Esophagus (tissue), 2 donors: ENCODE measurements around the gene TLE4. TPM values are rescaled to one million over a fixed set of nuclear protein-coding genes. Genes with fewer than 3 reads are reported as not detected.

Experiments
- H3K27ac ChIP-seq, 2 donors: one replicate each; pipeline ENCODE4 v1.5.1; 2013; ENCODE audit warnings: low read depth in 2 of 2, mild to moderate bottlenecking in 2 of 2, inconsistent platforms in 1 of 2, low read length in 1 of 2, moderate library complexity in 1 of 2
- H3K27me3 ChIP-seq, 2 donors: one replicate each; pipeline ENCODE4 v1.6.1; 2013; ENCODE audit warnings: low read length in 2 of 2, control low read depth in 1 of 2, mild to moderate bottlenecking in 1 of 2; ENCODE audit not compliant: insufficient read depth in 2 of 2, control insufficient read depth in 1 of 2
- H3K36me3 ChIP-seq, 2 donors: one replicate each; pipeline ENCODE4 v1.6.1; 2013; ENCODE audit warnings: low read length in 1 of 2; ENCODE audit not compliant: control insufficient read depth in 2 of 2, insufficient read depth in 2 of 2
- H3K4me1 ChIP-seq, 2 donors: one replicate each; pipeline ENCODE4 v1.6.1; 2013; ENCODE audit warnings: low read length in 1 of 2; ENCODE audit not compliant: control insufficient read depth in 2 of 2, insufficient read depth in 2 of 2
- H3K4me3 ChIP-seq, 2 donors: one replicate each; pipeline ENCODE4 v1.5.1; 2013; ENCODE audit warnings: low read length in 2 of 2, mild to moderate bottlenecking in 2 of 2, low read depth in 1 of 2, moderate library complexity in 1 of 2
- H3K9me3 ChIP-seq, 2 donors: one replicate each; pipeline ENCODE4 v1.6.1; 2013; ENCODE audit warnings: mild to moderate bottlenecking in 2 of 2, low read depth in 1 of 2, low read length in 1 of 2, moderate library complexity in 1 of 2; ENCODE audit not compliant: control insufficient read depth in 2 of 2, insufficient read depth in 1 of 2
- WGBS, 2 donors: extraction: QIAGEN DNeasy Blood & Tissue Kit; methylation state at CpG; one replicate each; pipeline ENCODE4 v1.1.7; 2013; 5-methylcytosine and 5-hydroxymethylcytosine counted together
- polyA plus RNA-seq, 2 donors: library from polyadenylated mRNA; stranded (reverse); fragments of 200-250 nt; gene quantifications; one replicate each; pipeline ENCODE4 v1.2.3, GENCODE V29; 2013
- donor health status: healthy with polysubstance abuse.
- donor health status: Bipolar disorder and iron deficiency.

TLE4 gene
- polyA plus RNA-seq, 2 donors = 8.5 to 12.9 TPM

DNA sequence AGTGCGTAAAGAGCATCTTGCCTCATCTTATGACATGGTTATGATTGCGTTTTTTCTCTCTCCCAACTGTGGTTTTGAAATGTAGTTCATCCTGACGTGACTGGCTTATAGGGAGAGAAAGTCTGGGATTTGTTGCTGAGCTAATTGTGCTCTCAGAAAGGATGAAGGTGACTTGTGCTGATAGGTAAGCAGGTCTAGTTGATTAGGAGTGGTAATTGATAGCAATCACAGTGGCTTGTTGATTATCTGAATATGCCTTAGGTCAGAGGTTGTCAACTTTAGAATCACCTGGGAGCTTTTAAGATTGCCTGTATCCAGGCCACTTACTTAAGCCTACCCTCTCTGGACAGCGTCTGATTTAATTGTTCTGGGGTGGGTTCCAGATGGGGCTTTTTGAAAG lies 117.8 kb downstream of the TLE4 start:
- Histone ChIP-seq H3K9me3 (no peaks in the 10 kb centered on the region), H3K4me1 (peaks cover 2 to 5% of the 10 kb centered on the region in 2 donors), H3K27ac (no peak overlapping the region), H3K4me3 (no peak overlapping the region), H3K27me3 (no peaks in the 10 kb centered on the region), H3K36me3 (no peaks in the 10 kb centered on the region)
- 93 to 95% methylated on average over 4 of the region's 4 CpGs for WGBS, 2 donors

GRCh38 chr9:79691496-79691895 lies 119.7 kb downstream of the TLE4 start:
- Histone ChIP-seq H3K4me1 (peaks cover 2 to 4% of the 10 kb centered on the region in 2 donors), H3K27me3 (no peaks in the 10 kb centered on the region), H3K4me3 (no peak overlapping the region), H3K9me3 (no peaks in the 10 kb centered on the region), H3K27ac (no peak overlapping the region), H3K36me3 (no peaks in the 10 kb centered on the region)
- WGBS, 2 donors = 95 to 96% methylated on average over 5 of the region's 5 CpGs

DNA sequence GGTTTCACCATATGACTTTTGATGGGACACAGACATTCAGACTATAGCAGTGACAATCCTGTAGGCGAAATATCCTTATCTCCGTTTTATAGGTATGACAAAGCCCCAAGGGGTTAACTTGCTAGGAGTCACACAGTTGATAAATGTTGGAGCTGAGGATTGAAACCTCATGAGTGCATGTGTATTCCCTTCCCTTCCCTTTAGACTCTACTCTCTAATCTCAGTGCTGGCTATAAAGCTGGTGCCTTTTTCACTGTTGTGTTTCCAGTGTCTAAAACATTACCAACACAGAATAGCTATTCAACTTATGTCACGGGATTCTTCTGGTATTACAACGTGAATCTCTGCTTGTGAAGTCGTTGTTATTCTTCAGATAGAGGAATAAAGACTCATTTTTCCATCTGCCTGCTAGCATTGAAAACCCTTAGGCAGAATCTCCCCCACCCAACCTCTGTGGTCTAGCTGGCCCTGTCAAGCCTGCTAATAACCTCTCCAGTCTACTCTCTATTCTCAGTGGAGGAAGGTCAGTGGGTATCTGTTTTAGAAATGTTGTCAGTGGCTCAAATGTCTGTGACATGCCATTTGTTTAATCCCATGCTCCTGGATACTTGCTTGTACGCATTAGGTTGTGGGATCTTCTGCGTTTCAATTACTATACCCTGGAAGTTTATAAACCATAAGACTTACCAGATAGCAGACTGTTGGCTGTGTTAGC lies 121.2 kb downstream of the TLE4 start:
- Histone ChIP-seq H3K4me1 (peaks cover 2% of the 10 kb centered on the region in 2 donors), H3K27me3 (no peaks in the 10 kb centered on the region), H3K36me3 (no peaks in the 10 kb centered on the region), H3K27ac (no peak overlapping the region), H3K4me3 (no peak overlapping the region), H3K9me3 (no peaks in the 10 kb centered on the region)
- 86 to 88% methylated on average over 7 of the region's 7 CpGs for WGBS, 2 donors

- Histone ChIP-seq H3K36me3 (no peaks in the 10 kb centered on the region), H3K9me3 (no peaks in the 10 kb centered on the region), H3K27me3 (no peaks in the 10 kb centered on the region), H3K27ac (no peak overlapping the region), H3K4me3 (no peak overlapping the region), H3K4me1 (peaks cover 2% of the 10 kb centered on the region in 2 donors)
- WGBS, 2 donors = 89 to 93% methylated on average over 5 of the region's 5 CpGs
Measured at GRCh38 chr9:79693750-79694149, 122.0 kb downstream of the TLE4 start.

- no peaks in the 10 kb centered on the region for H3K27me3 ChIP-seq
- H3K27ac ChIP-seq = no peak overlapping the region
- no peaks in the 10 kb centered on the region for H3K36me3 ChIP-seq
- peaks cover 2% of the 10 kb centered on the region in 2 donors for H3K4me1 ChIP-seq
- no peaks in the 10 kb centered on the region for H3K9me3 ChIP-seq
- no peak overlapping the region for H3K4me3 ChIP-seq
- 53 to 57% methylated on average over 2 of the region's 2 CpGs for WGBS, 2 donors
Measured at GRCh38 chr9:79694208-79694607, 122.4 kb downstream of the TLE4 start.

DNA sequence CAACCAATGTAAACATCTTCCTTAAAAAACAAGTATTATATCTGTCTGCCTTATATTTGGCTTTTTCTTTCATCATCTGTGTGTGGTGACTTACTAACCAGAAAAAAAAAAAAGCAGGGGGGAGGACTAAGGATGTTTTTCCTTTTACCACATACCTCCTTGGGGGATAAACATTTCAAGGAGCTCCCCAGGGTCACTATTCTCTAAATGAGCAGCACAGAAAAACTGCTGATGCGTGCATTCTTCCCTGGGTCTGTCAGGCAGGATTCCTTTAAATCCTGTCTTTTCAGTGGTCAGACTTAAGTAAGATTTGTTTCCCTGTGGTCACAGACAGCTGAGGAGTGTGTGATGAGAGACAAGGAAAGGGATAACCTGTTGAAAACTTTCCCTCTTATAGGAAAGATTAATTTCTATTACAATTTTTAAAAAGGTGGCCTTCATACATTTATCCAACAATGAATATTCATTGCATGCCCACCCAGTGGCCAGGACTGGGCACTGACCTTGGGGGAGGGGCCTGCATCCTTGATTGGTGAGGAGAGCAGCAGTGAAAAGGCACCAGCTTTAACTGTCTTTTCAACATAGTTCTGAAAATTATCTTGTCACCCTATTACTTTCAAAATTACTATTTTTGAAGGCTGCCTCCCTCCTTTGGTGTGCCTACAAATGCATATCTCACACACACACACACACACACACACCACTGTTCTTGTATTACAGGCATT lies 123.1 kb downstream of the TLE4 start:
- no peaks in the 10 kb centered on the region for H3K36me3 ChIP-seq
- H3K9me3 ChIP-seq = no peaks in the 10 kb centered on the region
- H3K4me3 ChIP-seq = no peak overlapping the region
- peak overlapping the region in 1 of 2 donors; percentile 28 for H3K27ac ChIP-seq
- H3K27me3 ChIP-seq = no peaks in the 10 kb centered on the region
- 86 to 87% methylated on average over 1 of the region's 1 CpG for WGBS, 2 donors
- H3K4me1 ChIP-seq = peaks cover 2% of the 10 kb centered on the region in 2 donors

GRCh38 chr9:79695531-79696175 lies 123.9 kb downstream of the TLE4 start:
- Histone ChIP-seq H3K4me1 (peaks cover 2% of the 10 kb centered on the region in 2 donors), H3K27me3 (no peaks in the 10 kb centered on the region), H3K9me3 (no peaks in the 10 kb centered on the region), H3K27ac (no peak overlapping the region), H3K4me3 (no peak overlapping the region), H3K36me3 (no peaks in the 10 kb centered on the region)
- 84 to 85% methylated on average over 6 of the region's 6 CpGs for WGBS, 2 donors

DNA sequence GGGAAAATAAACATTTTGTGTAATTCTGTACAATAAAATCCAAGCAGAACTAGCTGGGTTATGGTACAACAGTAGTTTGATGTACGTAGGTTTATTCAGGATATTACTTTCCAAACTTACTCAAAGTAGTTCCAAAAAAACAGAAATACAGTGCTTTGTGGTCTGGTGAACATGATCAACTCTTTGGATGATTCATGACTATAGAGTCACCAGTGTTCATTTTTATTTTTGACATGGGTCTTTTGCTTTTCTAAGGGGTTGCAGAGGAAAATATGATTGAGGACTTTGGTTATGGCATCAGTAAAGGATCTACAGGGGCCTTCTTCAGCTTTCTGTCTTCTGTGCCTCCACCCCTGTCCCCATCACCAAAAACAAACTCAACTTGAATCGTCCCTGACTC lies 127.2 kb downstream of the TLE4 start:
- no peaks in the 10 kb centered on the region for H3K27me3 ChIP-seq
- no peak overlapping the region for H3K27ac ChIP-seq
- H3K9me3 ChIP-seq = no peaks in the 10 kb centered on the region
- H3K4me1 ChIP-seq = peaks cover under 1% of the 10 kb centered on the region in 2 donors
- no peaks in the 10 kb centered on the region for H3K36me3 ChIP-seq
- WGBS, 2 donors = 91 to 94% methylated on average over 2 of the region's 2 CpGs
- H3K4me3 ChIP-seq = no peak overlapping the region

GRCh38 chr9:79699479-79699878 lies 127.7 kb downstream of the TLE4 start:
- Histone ChIP-seq H3K4me1 (no peaks in the 10 kb centered on the region), H3K27me3 (no peaks in the 10 kb centered on the region), H3K9me3 (no peaks in the 10 kb centered on the region), H3K4me3 (no peak overlapping the region), H3K27ac (no peak overlapping the region), H3K36me3 (no peaks in the 10 kb centered on the region)
- 94 to 96% methylated on average over 6 of the region's 6 CpGs for WGBS, 2 donors
